Measurements from ENCODE around the gene CLNS1A.

DNA sequence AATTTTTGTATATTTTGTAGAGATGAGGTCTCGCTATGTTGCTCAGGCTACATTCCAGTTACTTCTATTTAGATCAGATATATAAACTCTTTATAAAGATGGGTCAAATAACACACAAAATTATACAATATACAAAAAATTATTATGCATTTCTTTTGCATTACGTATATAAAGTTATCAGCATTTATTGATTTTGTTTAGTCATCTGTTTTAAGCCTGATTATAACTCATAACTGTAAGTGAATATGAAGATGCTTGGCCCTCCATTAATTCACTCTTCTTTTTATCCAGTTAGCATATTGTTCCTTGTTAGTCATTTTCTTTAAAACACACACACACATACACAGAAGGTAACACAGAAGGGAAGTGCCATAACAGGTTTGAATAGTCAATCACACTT is 33.3 kb downstream of the CLNS1A start:
- TF ChIP-seq, protein P1, sequence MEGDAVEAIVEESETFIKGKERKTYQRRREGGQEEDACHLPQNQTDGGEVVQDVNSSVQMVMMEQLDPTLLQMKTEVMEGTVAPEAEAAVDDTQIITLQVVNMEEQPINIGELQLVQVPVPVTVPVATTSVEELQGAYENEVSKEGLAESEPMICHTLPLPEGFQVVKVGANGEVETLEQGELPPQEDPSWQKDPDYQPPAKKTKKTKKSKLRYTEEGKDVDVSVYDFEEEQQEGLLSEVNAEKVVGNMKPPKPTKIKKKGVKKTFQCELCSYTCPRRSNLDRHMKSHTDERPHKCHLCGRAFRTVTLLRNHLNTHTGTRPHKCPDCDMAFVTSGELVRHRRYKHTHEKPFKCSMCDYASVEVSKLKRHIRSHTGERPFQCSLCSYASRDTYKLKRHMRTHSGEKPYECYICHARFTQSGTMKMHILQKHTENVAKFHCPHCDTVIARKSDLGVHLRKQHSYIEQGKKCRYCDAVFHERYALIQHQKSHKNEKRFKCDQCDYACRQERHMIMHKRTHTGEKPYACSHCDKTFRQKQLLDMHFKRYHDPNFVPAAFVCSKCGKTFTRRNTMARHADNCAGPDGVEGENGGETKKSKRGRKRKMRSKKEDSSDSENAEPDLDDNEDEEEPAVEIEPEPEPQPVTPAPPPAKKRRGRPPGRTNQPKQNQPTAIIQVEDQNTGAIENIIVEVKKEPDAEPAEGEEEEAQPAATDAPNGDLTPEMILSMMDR (IDR thresholded peaks at IDR 0.05), result no peak
- no peak for TF ChIP-seq ZNF121 (CRISPR knock-in tag; IDR thresholded peaks at IDR 0.05)
- no peak for TF ChIP-seq ZNF671 (CRISPR knock-in tag; IDR thresholded peaks at IDR 0.05)

Measured in WTC11 (cell line).